ENCODE measurements around the gene CHURC1. TPM values are rescaled to one million over a fixed set of nuclear protein-coding genes. Genes with fewer than 3 reads are reported as not detected.

The CHURC1 gene
- total RNA-seq, 1 donor from 2014 or later = 40.0 TPM

- TF ChIP-seq CTCF (conservative IDR thresholded peaks at IDR 0.05) = no peak
- H3K27ac Mint-ChIP-seq = peak overlapping the region; percentile 37
Observed at GRCh38 chr14:64968167-64968566, 53.9 kb downstream of the CHURC1 start.

GRCh38 chr14:64968651-64969050 is 54.4 kb downstream of the CHURC1 start:
- no peak for TF ChIP-seq CTCF (conservative IDR thresholded peaks at IDR 0.05)
- Mint-ChIP-seq H3K36me3 (peaks cover 12% of the 10 kb centered on the region), H3K27ac (no peak overlapping the region), H3K27me3 (no peaks in the 10 kb centered on the region), H3K9me3 (no peaks in the 10 kb centered on the region), H3K4me3 (no peak overlapping the region), H3K4me1 (ENCODE audit: unreplicated experiment) (peaks cover 30% of the 10 kb centered on the region)
- DNase-seq (ENCODE audit: extremely low spot score, unreplicated experiment) = no peak

More at GRCh38 chr14:64968167-64968566, 53.9 kb downstream of the CHURC1 start:
- no peaks in the 10 kb centered on the region for H3K27me3 Mint-ChIP-seq
- H3K36me3 Mint-ChIP-seq = peaks cover 12% of the 10 kb centered on the region
- peaks cover 30% of the 10 kb centered on the region for H3K4me1 Mint-ChIP-seq (ENCODE audit: unreplicated experiment)
- no peaks in the 10 kb centered on the region for H3K9me3 Mint-ChIP-seq
- no peak overlapping the region for H3K4me3 Mint-ChIP-seq
- DNase-seq (ENCODE audit: extremely low spot score, unreplicated experiment) = no peak

- Mint-ChIP-seq H3K36me3 (peaks cover 8% of the 10 kb centered on the region), H3K4me3 (peak overlapping the region; percentile 87), H3K27ac (peak overlapping the region; percentile 65), H3K9me3 (no peaks in the 10 kb centered on the region), H3K4me1 (ENCODE audit: unreplicated experiment) (peaks cover 26% of the 10 kb centered on the region), H3K27me3 (no peaks in the 10 kb centered on the region)
- TF ChIP-seq CTCF (conservative IDR thresholded peaks at IDR 0.05) = no peak
- DNase-seq (ENCODE audit: extremely low spot score, unreplicated experiment) = no peak
Observed at GRCh38 chr14:64970041-64970440, 55.8 kb downstream of the CHURC1 start.

- peak overlapping the region; percentile 87 for H3K4me3 Mint-ChIP-seq
- H3K27ac Mint-ChIP-seq = peak overlapping the region; percentile 65
- H3K36me3 Mint-ChIP-seq = peaks cover 8% of the 10 kb centered on the region
- no peak for DNase-seq (ENCODE audit: extremely low spot score, unreplicated experiment)
- TF ChIP-seq CTCF (conservative IDR thresholded peaks at IDR 0.05) = no peak
- H3K27me3 Mint-ChIP-seq = no peaks in the 10 kb centered on the region
- H3K4me1 Mint-ChIP-seq (ENCODE audit: unreplicated experiment) = peaks cover 22% of the 10 kb centered on the region
- no peaks in the 10 kb centered on the region for H3K9me3 Mint-ChIP-seq
Observed at GRCh38 chr14:64970776-64971477, 56.7 kb downstream of the CHURC1 start.

- H3K27me3 Mint-ChIP-seq = no peaks in the 10 kb centered on the region
- H3K4me3 Mint-ChIP-seq = peak overlapping the region; percentile 87
- peaks cover 8% of the 10 kb centered on the region for H3K36me3 Mint-ChIP-seq
- DNase-seq (ENCODE audit: extremely low spot score, unreplicated experiment) = no peak
- no peaks in the 10 kb centered on the region for H3K9me3 Mint-ChIP-seq
- TF ChIP-seq CTCF (conservative IDR thresholded peaks at IDR 0.05) = no peak
- peak overlapping the region; percentile 65 for H3K27ac Mint-ChIP-seq
- H3K4me1 Mint-ChIP-seq (ENCODE audit: unreplicated experiment) = peaks cover 22% of the 10 kb centered on the region
Observed at GRCh38 chr14:64971491-64971942, 57.3 kb downstream of the CHURC1 start.
